ENCODE data around the gene ADAMTS1.

ADAMTS1 gene

GRCh38 chr21:26804895-26805609 is 40.2 kb downstream of the ADAMTS1 start (continued):
- no peak for TF ChIP-seq SNAI2 (CRISPR knock-in tag; IDR thresholded peaks at IDR 0.05)
- TF ChIP-seq, protein P1, sequence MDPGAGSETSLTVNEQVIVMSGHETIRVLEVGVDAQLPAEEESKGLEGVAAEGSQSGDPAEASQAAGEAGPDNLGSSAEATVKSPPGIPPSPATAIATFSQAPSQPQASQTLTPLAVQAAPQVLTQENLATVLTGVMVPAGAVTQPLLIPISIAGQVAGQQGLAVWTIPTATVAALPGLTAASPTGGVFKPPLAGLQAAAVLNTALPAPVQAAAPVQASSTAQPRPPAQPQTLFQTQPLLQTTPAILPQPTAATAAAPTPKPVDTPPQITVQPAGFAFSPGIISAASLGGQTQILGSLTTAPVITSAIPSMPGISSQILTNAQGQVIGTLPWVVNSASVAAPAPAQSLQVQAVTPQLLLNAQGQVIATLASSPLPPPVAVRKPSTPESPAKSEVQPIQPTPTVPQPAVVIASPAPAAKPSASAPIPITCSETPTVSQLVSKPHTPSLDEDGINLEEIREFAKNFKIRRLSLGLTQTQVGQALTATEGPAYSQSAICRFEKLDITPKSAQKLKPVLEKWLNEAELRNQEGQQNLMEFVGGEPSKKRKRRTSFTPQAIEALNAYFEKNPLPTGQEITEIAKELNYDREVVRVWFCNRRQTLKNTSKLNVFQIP (CRISPR knock-in tag; IDR thresholded peaks at IDR 0.05; ENCODE audit: borderline replicate concordance, low read depth) = no peak
- TF ChIP-seq TOX (CRISPR knock-in tag; IDR thresholded peaks at IDR 0.05; ENCODE audit: borderline replicate concordance) = peak; percentile 59; the same call in 1 of the 2 replicates
- no peak for TF ChIP-seq BACH2 (CRISPR knock-in tag; IDR thresholded peaks at IDR 0.05; ENCODE audit: borderline replicate concordance)
- no peak for TF ChIP-seq GLIS3 (CRISPR knock-in tag; IDR thresholded peaks at IDR 0.05)
- TF ChIP-seq TCF4 (CRISPR knock-in tag; IDR thresholded peaks at IDR 0.05; ENCODE audit: borderline replicate concordance) = no peak
- no peak for TF ChIP-seq ZNF565 (CRISPR knock-in tag; conservative IDR thresholded peaks at IDR 0.05; ENCODE audit: low read depth)
- TF ChIP-seq CREB5 (CRISPR knock-in tag; IDR thresholded peaks at IDR 0.05; ENCODE audit: low read depth) = no peak
- TF ChIP-seq CSDC2 (CRISPR knock-in tag; IDR thresholded peaks at IDR 0.05) = no peak

DNA sequence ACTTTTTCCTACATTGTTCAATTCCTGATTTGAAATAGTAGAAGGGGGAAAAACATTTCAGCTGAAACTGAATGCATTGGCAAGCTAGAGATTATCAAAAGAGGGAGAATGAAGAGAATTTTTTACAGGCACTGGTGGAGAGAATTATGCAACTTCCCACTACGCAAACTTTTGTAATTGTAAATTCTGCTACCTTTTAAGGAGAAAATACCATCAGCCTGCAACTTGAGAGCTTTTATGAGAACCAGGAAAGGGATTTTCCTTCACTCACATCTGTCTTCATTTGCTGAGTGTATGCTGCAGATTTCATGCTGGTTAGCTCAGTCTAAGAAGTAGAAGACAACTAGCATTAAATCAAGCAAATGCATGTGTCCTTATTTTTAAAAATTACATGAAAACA is 43.7 kb downstream of the ADAMTS1 start:
- TF ChIP-seq, protein P1 (CRISPR knock-in tag; IDR thresholded peaks at IDR 0.05; ENCODE audit: borderline replicate concordance, low read depth) = no peak
- TF ChIP-seq ZNF70 (CRISPR knock-in tag; IDR thresholded peaks at IDR 0.05) (no peak), ISL1 (CRISPR knock-in tag; IDR thresholded peaks at IDR 0.05) (no peak), TCF4 (CRISPR knock-in tag; IDR thresholded peaks at IDR 0.05; ENCODE audit: borderline replicate concordance) (no peak), CSRNP3 (CRISPR knock-in tag; IDR thresholded peaks at IDR 0.05) (no peak), RARB (CRISPR knock-in tag; IDR thresholded peaks at IDR 0.05) (no peak), ESRRG (CRISPR knock-in tag; IDR thresholded peaks at IDR 0.05) (no peak), ZNF565 (CRISPR knock-in tag; conservative IDR thresholded peaks at IDR 0.05; ENCODE audit: low read depth) (no peak), TOX (CRISPR knock-in tag; IDR thresholded peaks at IDR 0.05; ENCODE audit: borderline replicate concordance) (no peak), ZC3H10 (CRISPR knock-in tag; IDR thresholded peaks at IDR 0.05) (no peak), SNAI2 (CRISPR knock-in tag; IDR thresholded peaks at IDR 0.05) (no peak), CSDC2 (CRISPR knock-in tag; IDR thresholded peaks at IDR 0.05) (no peak)
- peak; percentile 58; the same call in 2 of the 3 replicates for ATAC-seq

DNA sequence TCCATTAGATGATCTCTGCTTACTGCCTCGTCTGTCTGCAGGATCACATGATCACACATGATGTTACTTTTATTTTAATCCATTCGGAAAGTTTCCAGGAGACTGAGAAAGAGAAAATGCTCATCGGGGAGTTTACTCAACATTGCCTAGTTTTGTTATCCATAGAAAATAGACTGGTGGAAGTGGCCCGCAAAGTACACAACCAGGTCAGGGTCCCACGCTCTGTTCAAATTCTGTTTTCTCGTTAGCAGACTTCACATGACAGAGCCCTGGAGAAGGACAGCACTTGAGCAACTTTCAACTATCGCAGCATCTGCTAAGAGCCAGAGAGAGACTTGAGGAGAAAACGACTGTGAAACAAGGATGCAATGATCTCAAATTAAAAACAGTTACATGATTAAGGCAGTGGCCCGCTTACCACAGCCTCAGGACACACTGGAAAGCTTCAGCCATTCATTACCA is 44.2 kb downstream of the ADAMTS1 start:
- TF ChIP-seq ZNF8 (CRISPR knock-in tag; IDR thresholded peaks at IDR 0.05) (no peak), ESRRG (CRISPR knock-in tag; IDR thresholded peaks at IDR 0.05) (no peak), ARNTL (CRISPR knock-in tag; IDR thresholded peaks at IDR 0.05; ENCODE audit: borderline replicate concordance, low read depth) (no peak), ZC3H10 (CRISPR knock-in tag; IDR thresholded peaks at IDR 0.05) (no peak), PPARA (CRISPR knock-in tag; IDR thresholded peaks at IDR 0.05; ENCODE audit: borderline replicate concordance) (no peak), ISL1 (CRISPR knock-in tag; IDR thresholded peaks at IDR 0.05) (no peak), SNAI2 (CRISPR knock-in tag; IDR thresholded peaks at IDR 0.05) (no peak), CSRNP3 (CRISPR knock-in tag; IDR thresholded peaks at IDR 0.05) (no peak), ZFP3 (CRISPR knock-in tag; IDR thresholded peaks at IDR 0.05) (no peak)
- no peak for ATAC-seq

DNA sequence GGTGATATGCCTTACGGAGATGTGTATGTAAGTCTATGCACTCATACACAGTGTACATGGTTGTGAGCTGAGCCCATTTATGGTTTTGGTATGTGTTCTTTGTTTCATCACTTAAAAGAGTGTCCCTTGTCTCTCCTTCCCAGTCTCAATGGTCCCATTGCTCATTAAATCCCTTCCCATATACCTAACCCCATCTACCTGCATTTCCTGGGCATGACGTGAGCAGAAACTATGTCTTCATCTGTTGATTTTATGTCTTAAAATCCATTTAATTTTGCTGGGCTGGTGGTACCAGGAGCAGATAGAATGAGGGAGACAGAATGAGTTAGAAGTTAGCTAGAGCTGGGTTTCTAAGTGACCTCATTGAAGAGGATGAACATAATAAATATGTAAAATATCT is 44.8 kb downstream of the ADAMTS1 start:
- TF ChIP-seq ZNF8 (CRISPR knock-in tag; IDR thresholded peaks at IDR 0.05) (no peak), BACH2 (CRISPR knock-in tag; IDR thresholded peaks at IDR 0.05; ENCODE audit: borderline replicate concordance) (no peak)
- no peak for ATAC-seq
